A673 (cell line): Measurements from ENCODE around the gene AATK.

Source experiments
- CTCF ChIP-seq: fragments of 300-800, 200-600 bp; sonication (generic); conservative IDR thresholded peaks from 2 replicates; pipeline ENCODE4 v1.5.1; 2017; ENCODE audit warnings: low read depth, mild to moderate bottlenecking, antibody characterized with exemption, low read length, moderate library complexity, mixed read lengths
- EZH2 ChIP-seq: fragments of 200-600 bp; sonication (generic); IDR thresholded peaks from 2 replicates; pipeline ENCODE4 v1.6.1; 2017; ENCODE audit warnings: borderline replicate concordance, low read depth, mild to moderate bottlenecking, mixed read lengths, antibody characterized with exemption, low read length; ENCODE audit not compliant: poor library complexity, severe bottlenecking

GRCh38 chr17:81192386-81193050 is 26.5 kb upstream of the AATK start:
- TF ChIP-seq CTCF (no peak), EZH2 (no peak)
